Naive thymus-derived CD4-positive, alpha-beta T cell (primary cell): ENCODE results near the gene TMED3. TPM values are rescaled to one million over a fixed set of nuclear protein-coding genes. Genes with fewer than 3 reads are reported as not detected.

Experiments
- ATAC-seq: fragments of 150-1000 bp; cut with Tn5 transposase; 2 replicates; pipeline ENCODE4 v1.10.0; 2021; ENCODE audit warnings: mild to moderate bottlenecking, moderate library complexity
- CTCF ChIA-PET: fragments of 350-600 bp; sonication (Branson Sonifier 250); formaldehyde crosslinking; loops from one replicate; lab custom pipeline; 2021; ENCODE audit warnings: antibody characterized with exemption; lab: Charles Lee
- POLR2A ChIA-PET: fragments of 350-600 bp; sonication (Branson Sonifier 250); formaldehyde crosslinking; loops from one replicate; lab custom pipeline; 2021; ENCODE audit warnings: antibody characterized with exemption, inconsistent platforms; lab: Charles Lee
- DNase-seq, 9 donors: peaks; one replicate each; pipeline versions ENCODE4 v3.0.0 to v3.0.0-alpha.2; 2020 to 2022; ENCODE audit warnings: mixed read lengths in 1 of 9
- H3K27ac ChIP-seq: one replicate; pipeline ENCODE4 v1.7.0; 2013; ENCODE audit warnings: mild to moderate bottlenecking, low read depth, low read length, moderate library complexity
- H3K27me3 ChIP-seq, 2 donors: one replicate each; pipeline ENCODE4 v1.7.0; 2013; ENCODE audit warnings: low read length in 2 of 2, mild to moderate bottlenecking in 2 of 2, moderate library complexity in 2 of 2; ENCODE audit not compliant: control insufficient read depth in 2 of 2, insufficient read depth in 2 of 2
- H3K36me3 ChIP-seq, 3 experiments: 1 replicate in 2 of 3; 2 replicates in 1 of 3; pipeline ENCODE4 v1.7.0; 2013; ENCODE audit warnings: low read length in 3 of 3, mild to moderate bottlenecking in 3 of 3, moderate library complexity in 1 of 3; ENCODE audit not compliant: insufficient read depth in 3 of 3, control insufficient read depth in 2 of 3
- H3K4me1 ChIP-seq, 2 donors: one replicate each; pipeline ENCODE4 v1.7.0; 2013; ENCODE audit warnings: low read length in 2 of 2, mild to moderate bottlenecking in 2 of 2, moderate library complexity in 1 of 2; ENCODE audit not compliant: control insufficient read depth in 2 of 2, insufficient read depth in 2 of 2
- H3K4me3 ChIP-seq: 2 replicates; pipeline ENCODE4 v1.7.0; 2013; ENCODE audit warnings: mild to moderate bottlenecking, low read length
- H3K9me3 ChIP-seq, 3 experiments: 1 replicate in 2 of 3; 2 replicates in 1 of 3; pipeline ENCODE4 v1.7.0; 2013; ENCODE audit warnings: low read length in 3 of 3; ENCODE audit not compliant: control insufficient read depth in 2 of 3
- H3K27ac Mint-ChIP-seq, 9 donors: one replicate each; pipeline ENCODE4 v1.8.0; 2020 to 2022; ENCODE audit warnings: mixed read lengths in 9 of 9, mild to moderate bottlenecking in 8 of 9, moderate library complexity in 5 of 9, inconsistent platforms in 2 of 9
- H3K27me3 Mint-ChIP-seq, 5 donors: one replicate each; pipeline ENCODE4 v1.8.0; 2021 to 2022; ENCODE audit warnings: mixed read lengths in 5 of 5, mild to moderate bottlenecking in 1 of 5
- H3K36me3 Mint-ChIP-seq, 5 donors: one replicate each; pipeline ENCODE4 v1.8.0; 2020 to 2022; ENCODE audit warnings: mixed read lengths in 5 of 5, mild to moderate bottlenecking in 3 of 5, inconsistent platforms in 1 of 5
- H3K4me1 Mint-ChIP-seq, 7 donors: one replicate each; pipeline ENCODE4 v1.8.0; 2020 to 2022; ENCODE audit warnings: mixed read lengths in 7 of 7, mild to moderate bottlenecking in 3 of 7, inconsistent platforms in 1 of 7
- H3K4me3 Mint-ChIP-seq, 10 donors: one replicate each; pipeline ENCODE4 v1.8.0; 2020 to 2022; ENCODE audit warnings: mild to moderate bottlenecking in 10 of 10, mixed read lengths in 10 of 10, moderate library complexity in 6 of 10, inconsistent platforms in 2 of 10
- H3K9me3 Mint-ChIP-seq, 11 donors: one replicate each; pipeline ENCODE4 v1.8.0; 2020 to 2022; ENCODE audit warnings: mixed read lengths in 11 of 11, mild to moderate bottlenecking in 4 of 11, inconsistent platforms in 1 of 11, moderate library complexity in 1 of 11
- intact Hi-C, 2 donors: fragments of 100-400 bp; cut with micrococcal nuclease; formaldehyde crosslinking; loops; one replicate each; pipeline ENCODE4 v1.15.1; 2023
- polyA plus RNA-seq, 2 donors: library from polyadenylated mRNA; unstranded; fragments of 300-500 nt; fragmentation: Illumina TruSeq; gene quantifications; one replicate each; pipeline ENCODE4 v1.2.3, GENCODE V29; 2021
- total RNA-seq, 6 experiments: library from RNA in 5 of 6; stranded (reverse) in 5 of 6; gene quantifications; 1 replicate in 5 of 6; 2 replicates in 1 of 6; pipeline ENCODE4 v1.2.3 and lab custom pipeline; 2021 to 2026

Gene TMED3
- total RNA-seq (10 to 100 TPM; 18.6 to 40.5 (median 21.1) TPM), polyA plus RNA-seq (10 to 100 TPM; 57.2 to 74.1 TPM), total RNA-seq (lab: John Stamatoyannopoulos, UW) (22.3 reads per million, percentile 53 among the genes with 10 or more reads in this experiment)

DNA sequence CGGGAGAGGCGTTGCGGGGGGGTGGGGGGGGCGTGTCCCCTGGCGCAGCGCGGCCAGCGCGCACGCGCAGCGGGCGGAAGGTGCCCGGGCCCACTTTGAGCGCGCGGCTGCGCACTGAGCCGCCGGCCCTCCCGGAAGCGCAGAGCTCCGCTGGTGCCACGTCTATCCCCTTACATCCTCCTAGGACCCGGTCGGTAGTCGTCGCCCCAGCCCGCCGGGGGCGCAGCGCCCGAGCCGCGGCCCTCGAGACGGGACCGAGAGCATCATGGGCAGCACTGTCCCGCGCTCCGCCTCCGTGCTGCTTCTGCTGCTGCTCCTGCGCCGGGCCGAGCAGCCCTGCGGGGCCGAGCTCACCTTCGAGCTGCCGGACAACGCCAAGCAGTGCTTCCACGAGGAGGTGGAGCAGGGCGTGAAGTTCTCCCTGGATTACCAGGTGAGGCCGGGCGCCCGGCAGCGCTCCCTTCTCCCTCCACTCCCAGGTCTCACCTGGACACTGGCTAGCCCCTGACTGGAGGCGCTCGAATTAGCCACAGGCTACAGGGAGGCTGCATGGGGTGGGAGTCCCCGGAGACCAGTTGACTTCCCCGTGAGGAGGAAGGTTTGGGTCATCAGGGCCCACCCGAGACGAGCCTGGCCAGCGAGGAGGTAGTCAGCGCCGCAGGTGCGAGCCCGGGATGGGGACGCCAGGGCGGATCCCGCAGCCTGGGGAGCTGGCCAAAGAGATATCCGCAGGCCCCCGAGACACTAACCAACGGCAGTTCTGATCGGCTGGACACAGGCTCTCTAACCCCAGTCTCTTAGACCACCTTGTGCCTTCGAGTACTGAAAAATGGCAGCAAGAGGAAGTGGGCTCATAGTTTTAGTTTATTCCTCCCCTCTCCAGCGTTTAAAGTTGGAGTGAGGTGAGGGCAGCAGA is at the start of gene TMED3:
TSS of gene TMED3 (plus strand) at position 128 of the 916 bp plus-strand sequence. CDS start at position 266, 138 bp downstream.
- Mint-ChIP-seq H3K9me3 (no peaks in the 10 kb centered on the region), H3K4me1 (peaks cover 24 to 52% (median 46%) of the 10 kb centered on the region in 7 donors), H3K4me3 (peak within 1 kb of the TSS; percentile 85 to 93 (median 90)), H3K27ac (peak within 1 kb of the TSS; percentile 4 to 74 (median 66)), H3K36me3 (peaks cover 15 to 34% (median 25%) of the 10 kb centered on the region in 5 donors), H3K27me3 (peaks cover 0 to 29% (median 4%) of the 10 kb centered on the region in 5 donors)
- ATAC-seq (peak; percentile 92), DNase-seq (peak; percentile 58 to 85 (median 79))
- POLR2A ChIA-PET: interaction anchor here (1.1 kb wide), 1 partner anchor 612 kb away, joined by 4 read pairs; no protein-coding TSS in a partner anchor
- no peaks in the 10 kb centered on the region for H3K9me3 ChIP-seq
- H3K27me3 ChIP-seq: no peaks in the 10 kb centered on the region
- intact Hi-C loops: loop anchor here (1.0 to 5.0 kb wide), 5 partner anchors 611 to 841 kb away; partner anchors contain the start of genes BCL2A1 (in 1 of the 2) and FAH (in 1 of the 2)
- H3K36me3 ChIP-seq: peaks cover 8 to 35% (median 11%) of the 10 kb centered on the region in 3 experiments
- CTCF ChIA-PET: no interaction called here
- H3K4me3 ChIP-seq: peak within 1 kb of the TSS; percentile 90
- peaks cover 13 to 20% of the 10 kb centered on the region in 2 donors for H3K4me1 ChIP-seq
- peak within 1 kb of the TSS; percentile 62 for H3K27ac ChIP-seq

DNA sequence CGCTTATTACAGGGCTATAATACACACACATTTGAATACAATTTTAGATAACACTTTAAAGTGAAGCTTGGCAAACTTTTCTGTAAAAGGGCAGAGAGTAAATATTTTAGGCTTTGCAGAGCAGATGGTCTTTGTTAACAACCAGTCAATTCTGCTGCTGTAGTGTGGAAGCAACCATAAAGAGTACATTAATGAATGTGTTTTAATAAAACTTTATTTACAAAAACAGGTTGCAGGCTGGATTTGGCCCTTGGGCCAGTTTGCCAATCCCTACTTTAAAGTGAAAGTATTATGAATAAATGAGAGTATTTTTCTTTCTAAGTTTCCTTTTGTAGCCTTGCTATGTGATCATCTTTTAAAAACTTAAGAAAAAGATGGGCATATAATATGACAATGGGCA is 49.1 kb upstream of the TMED3 start:
- Histone ChIP-seq H3K4me3 (no peak overlapping the region), H3K4me1 (no peaks in the 10 kb centered on the region), H3K27ac (no peak overlapping the region), H3K36me3 (no peaks in the 10 kb centered on the region), H3K27me3 (no peaks in the 10 kb centered on the region), H3K9me3 (no peaks in the 10 kb centered on the region)
- H3K9me3 Mint-ChIP-seq: peaks cover 0 to 6% (median 0%) of the 10 kb centered on the region in 11 donors
- H3K27ac Mint-ChIP-seq: no peak overlapping the region
- DNase-seq (no peak), ATAC-seq (no peak)
- intact Hi-C loops: no loop called here
- H3K4me3 Mint-ChIP-seq: no peak overlapping the region
- no peaks in the 10 kb centered on the region for H3K4me1 Mint-ChIP-seq
- H3K36me3 Mint-ChIP-seq: no peaks in the 10 kb centered on the region
- ChIA-PET CTCF (no interaction called here), POLR2A (no interaction called here)
- peaks cover 15 to 33% (median 19%) of the 10 kb centered on the region in 5 donors for H3K27me3 Mint-ChIP-seq

DNA sequence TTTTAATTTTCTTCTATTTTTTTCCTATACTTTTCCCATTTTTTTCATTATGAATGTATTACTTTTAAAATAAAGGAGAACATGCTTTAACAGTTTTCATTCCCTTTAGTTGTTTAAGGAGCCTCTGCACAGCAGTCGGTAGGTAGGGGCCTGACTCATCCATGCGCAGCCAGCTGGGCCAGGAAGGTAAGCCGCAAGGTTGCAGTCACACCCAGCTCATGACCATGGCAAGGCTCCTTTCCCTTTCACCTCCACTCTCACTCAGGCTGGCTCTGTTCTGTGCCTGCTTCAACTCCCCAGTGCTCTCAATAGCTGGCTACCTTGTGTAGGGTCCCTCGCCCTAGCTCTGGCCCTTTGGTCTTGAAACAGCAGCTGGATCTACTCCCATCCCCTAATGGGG is 45.7 kb upstream of the TMED3 start:
- Mint-ChIP-seq H3K4me1 (no peaks in the 10 kb centered on the region), H3K4me3 (no peak overlapping the region), H3K27ac (no peak overlapping the region), H3K9me3 (peaks cover 0 to 1% (median 0%) of the 10 kb centered on the region in 11 donors), H3K27me3 (peaks cover 18 to 44% (median 36%) of the 10 kb centered on the region in 5 donors), H3K36me3 (no peaks in the 10 kb centered on the region)
- Histone ChIP-seq H3K27me3 (no peaks in the 10 kb centered on the region), H3K9me3 (no peaks in the 10 kb centered on the region), H3K27ac (no peak overlapping the region), H3K4me3 (no peak overlapping the region), H3K4me1 (no peaks in the 10 kb centered on the region), H3K36me3 (no peaks in the 10 kb centered on the region)
- ATAC-seq: no peak
- CTCF ChIA-PET: no interaction called here
- POLR2A ChIA-PET: no interaction called here
- intact Hi-C loops: no loop called here
- DNase-seq: no peak

DNA sequence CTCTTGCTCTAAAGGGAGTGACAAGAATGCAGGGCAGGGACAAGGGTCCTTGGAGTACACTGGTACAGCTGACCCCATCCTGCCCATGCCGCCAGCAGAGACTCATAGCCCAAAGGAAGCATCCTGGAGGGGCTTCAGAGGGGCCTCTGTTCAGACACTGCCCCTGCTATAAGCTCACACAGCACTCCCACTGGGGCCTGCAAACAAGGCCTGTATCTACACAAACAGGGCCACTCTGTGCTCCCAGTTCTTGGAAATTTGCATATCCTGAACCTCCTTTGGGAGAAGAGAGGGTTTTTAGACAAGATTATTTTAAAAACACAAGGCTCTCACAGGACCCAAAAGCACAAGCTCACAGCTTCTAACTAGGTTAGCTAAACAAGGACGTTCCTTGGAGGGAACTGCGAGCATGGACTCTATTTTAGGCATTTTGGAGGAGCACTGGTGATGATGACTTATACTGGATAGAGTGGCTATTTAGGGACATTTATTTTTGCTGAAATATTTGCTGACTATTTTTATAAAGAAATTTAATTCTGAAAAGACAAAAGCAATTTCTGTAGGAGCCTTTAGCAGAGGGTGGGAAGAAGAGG is 44.8 kb upstream of the TMED3 start:
- no peaks in the 10 kb centered on the region for H3K4me1 Mint-ChIP-seq
- peaks cover 0 to 1% (median 0%) of the 10 kb centered on the region in 11 donors for H3K9me3 Mint-ChIP-seq
- no peaks in the 10 kb centered on the region for H3K36me3 Mint-ChIP-seq
- no peak overlapping the region for H3K4me3 Mint-ChIP-seq
- peaks cover 20 to 47% (median 37%) of the 10 kb centered on the region in 5 donors for H3K27me3 Mint-ChIP-seq
- Histone ChIP-seq H3K27ac (no peak overlapping the region), H3K27me3 (no peaks in the 10 kb centered on the region), H3K4me3 (no peak overlapping the region), H3K9me3 (no peaks in the 10 kb centered on the region), H3K4me1 (no peaks in the 10 kb centered on the region), H3K36me3 (no peaks in the 10 kb centered on the region)
- intact Hi-C loops: no loop called here
- DNase-seq (no peak), ATAC-seq (no peak)
- POLR2A ChIA-PET: no interaction called here
- CTCF ChIA-PET: no interaction called here
- H3K27ac Mint-ChIP-seq: no peak overlapping the region

DNA sequence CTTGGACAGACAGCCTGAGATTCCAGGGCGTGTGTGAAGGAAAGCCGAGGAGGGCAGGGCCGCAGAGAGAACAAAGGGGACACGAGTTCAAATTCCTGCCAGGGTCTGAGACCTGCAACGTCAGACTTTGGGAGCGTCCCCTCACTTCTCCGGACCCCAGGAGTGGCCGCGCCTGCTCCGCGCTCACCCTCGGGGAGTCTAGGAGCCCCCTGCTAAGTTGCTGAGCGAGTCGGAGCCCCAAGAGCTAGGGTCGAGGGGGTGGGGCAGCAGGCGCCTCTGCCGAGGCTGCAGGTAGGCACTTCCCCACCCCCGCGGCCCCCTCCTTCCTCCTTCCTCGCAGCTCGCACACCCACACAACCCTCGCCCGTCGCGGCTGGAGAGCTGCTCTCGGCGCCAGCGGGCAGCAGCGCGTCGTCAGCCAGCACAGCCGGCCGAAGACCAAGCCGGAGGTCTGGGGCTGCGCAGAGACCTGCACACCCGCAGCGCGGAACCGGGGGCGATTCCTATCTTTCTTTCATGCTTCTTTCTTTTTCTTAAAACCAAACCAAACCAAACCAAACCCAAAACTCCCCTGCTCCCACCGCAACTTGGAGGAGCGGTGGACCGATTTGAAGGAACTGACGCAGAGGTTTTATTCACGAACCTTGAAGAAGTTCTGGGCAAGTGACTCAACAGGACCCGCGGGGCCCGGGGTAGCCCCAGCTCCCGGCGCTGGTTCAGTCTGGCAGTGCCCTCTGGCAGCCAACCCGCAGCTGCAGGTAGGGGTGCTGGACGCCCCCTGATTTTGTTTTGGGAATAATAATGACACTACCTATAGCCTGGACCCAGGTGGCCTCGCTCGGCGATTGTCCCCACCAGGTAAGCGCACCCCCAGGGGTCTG is 28.3 kb upstream of the TMED3 start, which contains the start of gene ANKRD34C:
TSS of gene ANKRD34C (plus strand) at position 352 of the 881 bp plus-strand sequence. CDS start 10,563 bp downstream, outside the sequence.
- intact Hi-C loops: no loop called here
- H3K36me3 Mint-ChIP-seq: peaks cover 0 to 8% (median 0%) of the 10 kb centered on the region in 5 donors
- H3K9me3 Mint-ChIP-seq: peaks cover 0 to 46% (median 13%) of the 10 kb centered on the region in 11 donors
- no peak within 1 kb of the TSS for H3K27ac ChIP-seq
- H3K9me3 ChIP-seq: peaks cover 0 to 9% (median 0%) of the 10 kb centered on the region in 3 experiments
- no peak for DNase-seq
- H3K36me3 ChIP-seq: no peaks in the 10 kb centered on the region
- no peak for ATAC-seq
- CTCF ChIA-PET: no interaction called here
- H3K27me3 Mint-ChIP-seq: peaks cover 63 to 87% (median 64%) of the 10 kb centered on the region in 5 donors
- H3K4me3 Mint-ChIP-seq: peak within 1 kb of the TSS in 2 of 10 donors; percentile 7 to 55
- POLR2A ChIA-PET: no interaction called here
- no peaks in the 10 kb centered on the region for H3K4me1 ChIP-seq
- H3K4me1 Mint-ChIP-seq: peaks cover 0 to 6% (median 0%) of the 10 kb centered on the region in 7 donors
- peaks cover 0 to 2% of the 10 kb centered on the region in 2 donors for H3K27me3 ChIP-seq
- H3K4me3 ChIP-seq: no peak within 1 kb of the TSS
- H3K27ac Mint-ChIP-seq: peak within 1 kb of the TSS in 2 of 9 donors; percentile 42 to 71
